DMS 273 (cell line): ENCODE results near the gene LMX1B.
"Not testable (repeated sequence)": the region's sequence is repeated elsewhere in the genome, so short reads cannot be mapped to it uniquely, and the experiment has no call there.

ENCODE experiments used
- DNase-seq: peaks from one replicate; lab custom pipeline; 2025; ENCODE audit not compliant: unreplicated experiment; lab: John Stamatoyannopoulos, UW

LMX1B gene

DNA sequence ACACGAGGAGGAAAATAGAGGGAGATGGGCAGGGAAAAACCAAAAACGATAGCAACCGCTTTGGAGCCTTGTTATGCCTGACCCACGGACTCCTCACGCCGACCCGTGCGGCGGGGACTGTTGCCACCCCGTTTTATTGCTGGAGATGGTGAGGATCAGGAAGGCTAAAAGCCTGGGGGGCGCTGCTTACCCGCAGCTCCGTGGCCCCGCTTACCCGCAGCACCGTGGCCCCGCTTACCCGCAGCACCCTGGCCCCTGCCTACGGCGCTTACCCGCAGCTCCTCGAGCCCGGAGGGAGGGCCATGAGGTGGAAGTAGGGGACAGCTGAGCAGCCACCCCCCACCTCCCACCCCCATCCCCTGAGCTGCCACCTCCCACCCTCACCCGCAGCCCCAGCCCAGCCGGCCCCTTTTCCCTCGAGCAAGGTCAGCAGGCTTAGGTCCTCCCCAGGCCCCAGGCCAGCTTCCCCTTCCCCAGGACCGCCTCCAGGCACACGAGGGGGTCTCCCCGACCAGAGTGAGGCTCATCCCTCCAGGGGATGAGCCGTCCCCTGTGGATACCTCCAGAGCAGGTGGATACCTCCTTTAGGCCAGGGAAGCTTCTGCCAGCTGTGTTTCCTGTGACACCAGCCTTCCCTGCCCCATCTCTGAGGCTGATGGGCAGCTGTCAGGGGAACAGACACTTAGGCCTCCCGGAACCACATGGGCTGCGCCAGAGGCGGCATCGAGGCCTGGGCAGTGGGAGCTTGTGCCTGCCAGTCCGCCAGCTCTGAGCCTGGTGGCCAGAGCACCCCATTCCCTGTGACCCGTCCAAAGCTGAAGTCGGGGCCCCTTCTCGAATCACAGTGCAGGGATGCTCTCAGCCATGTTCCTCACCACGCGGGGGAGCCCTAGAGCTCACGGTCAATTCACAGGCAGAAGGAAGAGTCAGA, 92.3 kb downstream of the LMX1B start:
- peak; percentile 62 for DNase-seq

DNA sequence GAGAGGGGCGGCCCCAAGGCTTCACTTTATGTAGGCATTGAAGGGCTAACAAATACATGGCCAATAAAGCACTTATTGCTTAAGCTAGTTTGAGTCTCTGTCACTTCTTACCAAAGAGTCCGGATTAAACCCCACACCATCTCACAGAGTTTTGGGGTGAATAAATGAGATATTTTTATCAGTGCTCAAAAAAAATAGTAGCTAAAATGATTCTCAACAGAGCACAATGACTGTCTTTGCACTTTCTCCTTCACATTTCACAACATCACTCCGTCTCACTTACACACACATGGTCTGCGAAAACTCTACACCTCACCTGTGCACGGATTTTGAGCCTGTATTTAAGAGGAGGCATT, 92.9 kb downstream of the LMX1B start:
- DNase-seq, result no peak

DNA sequence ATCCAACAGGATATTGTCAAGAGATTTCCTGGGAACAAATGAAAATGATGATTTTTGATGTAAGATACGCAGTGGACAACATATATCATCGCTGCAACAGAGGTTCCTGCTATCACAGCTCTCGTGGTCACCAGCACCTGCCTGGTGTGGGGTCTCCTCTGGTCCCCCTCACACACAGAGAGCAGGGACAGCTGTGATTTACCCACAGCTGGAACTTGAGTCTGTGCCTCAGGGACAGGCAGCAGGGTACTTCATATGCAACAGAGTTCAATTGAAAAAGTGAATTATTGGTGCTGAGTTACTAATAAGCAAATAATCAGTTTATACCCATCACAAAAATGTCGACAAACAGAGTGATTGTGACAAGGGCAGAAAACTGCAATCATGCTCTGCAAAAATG, 93.4 kb downstream of the LMX1B start:
- no peak for DNase-seq

DNA sequence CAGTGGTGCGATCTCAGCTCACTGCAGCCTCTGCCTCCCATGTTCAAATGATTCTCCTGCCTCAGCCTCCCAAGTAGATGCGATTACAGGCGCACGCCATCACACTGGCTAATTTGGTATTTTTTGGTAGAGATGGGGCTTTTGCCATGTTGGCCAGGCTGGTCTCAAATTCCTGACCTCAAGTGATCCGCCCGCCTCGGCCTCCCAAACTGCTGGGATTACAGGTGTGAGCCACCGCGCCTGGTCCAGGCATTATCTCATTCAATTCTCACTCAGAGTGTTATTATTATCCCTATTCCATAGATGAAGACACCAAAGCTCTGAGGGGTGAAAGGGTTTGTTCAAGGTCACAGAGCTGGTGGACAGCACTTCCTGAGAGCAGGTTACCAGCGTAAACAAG, 94.0 kb downstream of the LMX1B start:
- DNase-seq, result not testable (repeated sequence)

DNA sequence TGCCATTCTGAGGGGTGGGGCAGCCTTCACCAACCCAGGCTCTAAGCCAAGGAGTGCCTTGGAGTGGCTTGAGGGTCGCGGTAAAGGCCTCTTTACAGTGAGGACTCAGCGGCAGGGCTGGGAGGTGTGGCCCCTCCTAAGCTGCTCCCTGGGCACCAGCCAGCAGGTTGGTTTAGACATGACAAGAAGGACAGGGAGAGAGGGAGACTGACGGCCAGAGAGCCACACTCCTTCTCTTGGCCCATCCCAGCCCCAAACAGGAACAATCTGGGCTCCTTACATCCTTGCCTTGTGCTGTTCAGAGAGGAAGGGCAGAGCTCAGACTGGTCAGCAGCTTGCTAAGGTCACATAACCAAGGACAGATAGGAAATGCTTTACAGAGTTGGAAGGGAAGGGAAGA, 94.5 kb downstream of the LMX1B start:
- no peak for DNase-seq

DNA sequence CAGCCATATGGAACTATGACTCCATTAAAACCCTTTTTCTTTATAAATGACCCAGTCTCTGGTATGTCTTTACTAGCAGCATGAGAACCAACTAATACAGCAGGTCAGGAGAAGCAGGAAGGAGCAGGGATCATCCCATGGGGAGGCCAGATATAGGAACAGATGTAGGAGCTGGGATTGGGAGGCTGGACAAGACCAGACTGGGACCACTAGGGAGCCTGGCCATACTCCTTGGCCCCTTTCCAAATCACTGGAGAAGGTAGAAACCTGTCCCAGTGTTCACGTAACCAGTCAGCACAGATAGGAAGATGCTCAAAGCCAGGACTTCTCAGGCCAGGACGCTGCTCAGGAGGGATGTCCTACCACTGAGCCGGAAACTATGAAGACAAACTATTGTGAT, 95.5 kb downstream of the LMX1B start:
- no peak for DNase-seq

DNA sequence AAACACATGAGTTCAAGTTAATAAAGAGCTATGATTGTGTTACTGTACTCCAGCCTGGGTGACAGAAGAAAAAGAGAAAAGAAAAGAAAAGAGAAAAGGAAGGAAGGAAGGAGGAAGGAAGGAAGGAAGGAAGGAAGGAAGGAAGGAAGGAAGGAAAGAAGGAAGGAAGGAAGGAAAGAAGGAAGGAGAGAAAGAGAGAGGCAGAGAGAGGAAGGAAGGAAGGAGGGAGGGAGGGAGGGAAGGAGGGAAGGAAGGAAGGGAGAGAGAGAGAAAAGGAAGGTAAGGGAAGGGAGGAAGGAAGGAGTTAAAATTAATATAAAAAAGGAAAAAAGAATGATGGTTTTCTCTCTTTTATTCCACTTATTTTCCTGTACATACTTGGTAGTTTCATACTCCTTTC, 101.7 kb downstream of the LMX1B start:
- DNase-seq, result no peak

DNA sequence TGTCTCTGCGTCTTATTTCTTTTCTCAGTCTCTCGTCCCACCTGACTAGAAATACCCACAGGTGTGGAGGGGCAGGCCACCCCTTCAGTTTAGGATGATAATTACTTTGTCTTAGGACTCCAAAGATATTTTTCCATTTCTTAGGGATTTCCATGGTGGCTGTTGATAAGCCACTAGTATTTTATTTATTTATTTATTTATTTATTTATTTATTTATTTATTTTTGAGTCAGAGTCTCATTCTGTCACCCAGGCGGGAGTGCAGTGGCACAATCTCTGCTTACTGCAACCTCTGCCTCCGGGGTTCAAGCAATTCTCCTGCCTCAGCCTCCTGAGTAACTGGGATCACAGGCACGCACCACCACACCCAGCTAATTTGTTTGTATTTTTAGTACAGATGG, 103.7 kb downstream of the LMX1B start:
- DNase-seq, result not testable (repeated sequence)

DNA sequence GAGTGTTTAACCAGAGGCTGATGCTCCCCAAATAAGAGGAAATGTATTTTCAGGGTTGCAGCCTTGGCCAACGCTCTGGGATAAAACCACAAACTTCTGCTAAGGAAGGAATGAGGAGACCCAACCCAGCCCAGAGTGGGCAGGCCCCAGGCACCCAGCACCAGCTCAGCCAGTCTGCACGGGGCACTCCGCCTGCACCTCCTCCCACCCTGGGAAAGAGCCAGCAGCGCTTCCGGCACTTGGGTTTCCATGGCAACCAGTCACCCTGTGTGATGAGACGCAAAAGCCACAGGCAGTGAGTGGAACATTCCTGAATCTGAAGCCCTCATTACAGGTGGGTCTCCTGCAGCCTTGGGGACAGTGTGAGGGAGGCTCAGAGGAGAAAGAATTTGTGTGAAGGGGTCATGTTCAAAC, 105.9 kb downstream of the LMX1B start:
- DNase-seq, result peak; percentile 80

DNA sequence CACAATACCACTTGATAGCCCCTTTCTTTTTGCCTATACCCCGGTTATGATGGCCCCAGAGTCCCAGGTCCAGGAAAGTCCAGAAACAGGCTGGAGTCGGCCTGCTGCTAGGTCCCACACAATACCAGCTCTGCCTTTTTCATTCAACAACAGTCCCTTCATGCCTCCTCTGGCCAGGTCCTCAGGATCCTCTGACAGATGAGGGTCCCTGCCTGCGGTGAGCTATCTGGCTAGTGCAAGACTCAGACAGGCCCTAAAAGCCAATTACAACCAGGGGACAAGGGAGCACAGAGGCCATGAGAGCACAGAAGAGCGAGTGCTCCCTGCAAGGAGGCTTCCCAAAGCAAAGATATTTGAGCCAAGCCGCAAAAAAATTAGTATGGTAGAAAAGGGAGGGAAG, 106.3 kb downstream of the LMX1B start:
- no peak for DNase-seq

DNA sequence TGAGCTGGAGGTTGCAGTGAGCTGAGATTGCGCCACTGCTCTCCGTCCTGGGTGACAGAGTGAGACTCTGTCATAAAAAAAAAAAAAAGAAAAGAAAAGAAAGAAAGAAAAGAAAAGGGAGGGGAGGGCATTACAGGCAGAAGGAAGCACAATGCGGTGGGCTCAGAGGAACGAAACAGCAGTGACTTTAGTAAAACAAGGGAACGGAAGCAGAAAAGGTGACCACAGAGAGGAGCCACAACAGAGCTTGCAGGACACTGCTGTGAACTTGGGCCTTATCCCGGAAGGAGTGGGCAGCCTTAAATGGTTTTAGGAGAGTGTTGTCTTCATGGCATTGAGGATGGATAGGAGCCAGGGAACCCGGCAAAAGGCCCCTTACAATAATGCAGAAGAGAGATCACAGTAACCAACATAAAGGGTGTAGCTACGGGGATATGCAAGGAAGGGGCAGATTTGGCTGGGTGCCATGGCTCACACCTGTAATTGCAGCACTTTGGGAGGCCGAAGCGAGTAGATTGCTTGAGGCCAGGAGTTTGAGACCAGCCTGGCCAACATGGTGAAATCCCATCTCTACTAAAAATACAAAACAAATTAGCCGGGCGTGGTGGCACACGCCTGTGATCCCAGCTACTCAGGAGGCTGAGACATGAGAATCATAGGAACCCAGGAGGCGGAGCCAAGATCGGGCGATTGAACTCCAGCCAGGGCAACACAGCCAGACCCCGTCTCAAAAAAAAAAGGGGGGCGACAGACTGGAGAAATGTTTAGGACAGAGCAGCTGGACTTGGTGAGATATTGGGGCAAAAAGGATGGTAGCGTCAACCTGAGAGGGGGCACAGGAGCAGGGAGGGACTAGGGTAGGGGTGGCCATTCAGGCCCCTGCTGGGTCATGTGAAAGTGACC, 107.2 kb downstream of the LMX1B start:
- DNase-seq, result no peak

DNA sequence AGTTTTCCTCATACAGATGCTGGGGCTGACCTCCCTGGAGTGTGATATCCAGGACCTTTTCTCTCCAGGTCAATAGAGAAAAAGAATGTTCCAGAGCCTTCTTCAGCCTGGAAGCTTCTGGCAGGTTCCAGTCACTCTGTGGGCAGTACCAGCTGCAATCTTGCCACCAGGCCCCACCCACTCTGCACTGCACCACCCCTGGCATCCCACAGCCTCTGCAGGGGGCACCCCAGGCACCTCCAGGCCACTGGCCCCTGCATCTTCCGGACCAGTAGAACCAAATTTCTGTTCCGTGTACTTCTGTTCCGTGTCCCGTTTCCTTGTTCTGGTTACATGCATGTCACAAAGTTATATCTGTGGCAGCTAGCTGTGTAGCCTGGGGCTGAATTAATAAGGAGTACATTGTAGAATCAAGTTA, 107.8 kb downstream of the LMX1B start:
- no peak for DNase-seq

DNA sequence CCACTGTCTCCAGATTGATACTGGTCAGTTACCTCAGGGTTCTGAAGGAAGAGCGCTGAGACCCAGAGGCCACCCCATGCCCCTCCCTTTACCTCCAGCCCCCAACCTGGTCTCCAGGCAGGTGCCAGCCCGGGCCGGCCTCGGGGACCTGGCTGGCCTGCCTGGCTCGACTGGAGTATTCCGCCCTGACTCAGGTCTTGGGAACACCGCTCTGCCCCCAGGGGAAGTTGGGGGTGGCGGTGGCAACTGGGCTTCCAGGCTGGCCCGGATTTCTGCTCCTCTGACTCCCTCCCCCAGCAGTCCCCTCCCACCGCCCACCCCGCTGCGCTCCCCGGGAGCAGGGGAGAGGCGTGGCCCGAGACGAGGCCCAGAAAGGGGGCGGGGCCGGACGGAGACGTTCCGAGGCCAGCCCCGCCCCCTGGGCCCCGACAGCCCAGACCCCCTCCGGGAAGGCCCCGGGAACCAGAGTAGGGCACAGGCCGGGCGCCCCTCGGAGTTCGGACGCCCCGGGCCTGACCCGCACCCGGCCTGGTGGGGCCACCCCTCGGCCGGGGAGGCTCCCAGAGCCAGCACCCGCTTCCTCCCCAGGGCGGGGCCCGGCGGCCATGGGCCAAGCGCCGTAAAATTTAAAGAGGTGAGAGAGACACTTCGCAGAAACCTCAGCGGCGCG, 108.7 kb downstream of the LMX1B start:
- DNase-seq, result peak; percentile 85

DNA sequence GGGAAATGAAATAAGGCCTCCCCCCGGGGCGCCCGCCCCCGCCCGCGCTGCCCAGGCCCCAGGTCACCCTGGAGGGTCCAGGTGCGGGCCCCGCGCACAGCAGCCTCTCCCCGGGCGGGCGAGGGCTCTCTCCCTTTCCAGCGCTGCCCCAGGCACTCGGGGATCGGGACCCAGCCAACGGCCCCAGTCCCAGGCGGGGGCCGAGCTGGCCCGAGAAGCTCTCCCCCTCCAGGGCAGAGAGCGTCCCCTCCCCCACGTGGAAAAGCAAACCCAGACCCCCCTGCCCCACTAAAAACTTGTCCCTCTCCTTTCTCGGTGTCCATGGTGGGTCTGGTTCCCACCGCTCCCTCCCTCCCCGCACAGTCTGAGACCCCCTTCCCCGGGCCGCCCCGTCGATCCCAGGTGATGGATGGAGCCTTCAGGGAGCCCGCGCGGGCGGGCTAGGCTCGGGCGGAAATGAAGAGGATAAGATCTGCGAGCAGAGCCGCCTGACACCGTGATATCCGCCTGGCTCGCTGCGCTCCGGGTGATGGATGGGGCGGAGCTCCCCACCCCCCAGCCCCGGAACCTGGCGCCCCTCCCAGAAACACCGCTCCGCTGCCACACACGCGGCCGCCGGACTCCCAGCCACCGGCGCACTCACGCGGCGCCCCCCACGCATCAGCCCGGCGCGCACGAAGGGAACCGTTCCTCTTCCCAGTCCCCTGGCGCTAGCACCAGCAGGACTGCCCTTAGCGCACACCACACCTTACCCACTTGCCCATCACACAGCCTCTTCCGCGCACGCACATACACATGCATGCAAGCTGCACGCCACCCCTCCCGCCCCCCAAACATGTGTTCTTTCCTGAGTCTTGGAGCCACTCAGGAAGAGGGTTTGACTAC, 109.4 kb downstream of the LMX1B start:
- DNase-seq, result peak; percentile 66

DNA sequence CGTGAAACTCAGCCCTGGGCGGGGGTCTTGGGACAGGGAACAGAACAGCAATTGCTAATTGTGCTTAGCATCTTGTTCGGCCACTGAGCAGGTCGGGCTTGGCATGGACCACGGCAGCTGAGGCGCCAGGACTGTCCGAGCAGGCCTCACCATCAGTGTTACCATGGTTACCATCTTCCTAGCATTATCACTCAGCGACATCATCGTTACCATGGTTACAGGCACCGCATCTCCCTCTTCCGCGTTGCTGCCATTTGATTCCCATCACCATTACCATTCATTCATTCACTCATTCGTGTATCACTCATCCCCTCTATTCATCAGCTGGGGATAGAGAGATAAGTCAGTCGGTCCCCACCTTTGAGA, 110.1 kb downstream of the LMX1B start:
- DNase-seq, result peak; percentile 57

DNA sequence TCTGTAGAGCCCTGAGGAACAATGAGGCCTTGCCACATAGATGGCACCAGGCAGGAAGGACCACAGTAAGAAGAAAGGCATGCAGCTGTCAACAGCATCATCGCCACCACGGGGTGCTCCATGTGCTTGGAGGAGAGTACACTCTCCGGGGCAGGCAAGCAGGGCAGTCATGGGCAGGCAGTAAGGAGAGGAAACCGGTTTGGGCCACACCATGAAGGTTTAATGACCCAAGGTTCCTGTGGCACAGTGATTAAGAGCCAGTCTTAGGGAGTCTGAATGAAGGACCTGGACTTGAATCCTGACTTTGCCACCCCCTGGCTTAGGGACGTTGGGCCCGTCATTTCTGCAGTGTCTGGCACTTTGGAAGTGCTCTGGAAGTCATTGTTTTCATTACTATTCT, 110.5 kb downstream of the LMX1B start:
- no peak for DNase-seq

DNA sequence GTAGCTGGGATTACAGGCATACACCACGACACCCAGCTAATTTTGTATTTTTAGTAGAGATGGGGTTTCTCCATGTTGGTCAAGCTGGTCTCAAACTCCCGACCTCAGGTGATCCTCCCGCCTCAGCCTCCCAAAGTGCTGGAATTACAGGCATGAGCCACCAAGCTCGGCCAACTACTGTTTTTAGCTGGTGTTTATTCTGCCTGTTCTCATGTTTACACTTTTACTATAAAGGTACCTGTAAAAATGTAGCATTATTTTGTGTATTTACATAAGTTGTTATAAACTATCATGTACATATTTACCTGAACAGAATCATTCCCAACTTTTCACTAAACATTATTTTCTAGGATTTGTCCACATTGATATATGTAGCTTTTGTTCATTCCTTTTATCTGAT, 111.8 kb downstream of the LMX1B start:
- DNase-seq, result not testable (repeated sequence)

DNA sequence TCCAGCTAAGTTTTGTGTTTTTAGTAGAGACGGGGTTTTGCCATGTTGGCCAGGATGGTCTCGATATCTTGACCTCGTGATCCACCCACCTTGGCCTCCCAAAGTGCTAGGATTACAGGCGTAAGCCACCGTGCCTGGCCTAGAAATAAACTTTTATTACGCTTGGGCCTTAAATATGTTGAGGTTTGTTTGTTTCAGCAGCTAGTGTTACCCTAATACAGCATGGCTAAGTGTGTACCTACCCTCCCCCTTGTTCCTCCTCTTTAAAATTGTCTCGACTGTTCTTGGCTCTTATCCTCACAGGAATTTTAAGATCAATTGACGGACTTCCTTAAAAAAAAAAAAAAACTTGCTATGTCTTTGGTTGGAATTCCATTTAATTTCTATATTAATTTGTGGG, 114.5 kb downstream of the LMX1B start:
- DNase-seq, result not testable (repeated sequence)

DNA sequence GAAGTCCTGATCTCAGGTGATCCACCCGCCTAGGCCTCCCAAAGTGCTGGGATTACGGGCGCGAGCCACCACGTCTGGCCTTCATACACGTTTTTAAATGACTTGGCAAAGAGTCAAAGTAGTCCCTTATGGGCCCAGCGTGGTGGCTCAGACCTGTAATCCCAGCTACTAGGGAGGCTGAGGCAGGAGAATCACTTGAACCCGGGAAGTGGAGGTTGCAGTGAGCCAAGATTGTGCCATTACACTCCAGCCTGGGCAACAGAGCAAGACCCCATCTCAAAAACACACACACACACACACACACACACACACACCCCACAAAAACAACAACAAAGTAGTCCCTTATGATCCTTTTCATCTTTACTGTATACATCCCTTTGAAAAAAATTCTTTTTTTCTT, 116.9 kb downstream of the LMX1B start:
- DNase-seq, result not testable (repeated sequence)

DNA sequence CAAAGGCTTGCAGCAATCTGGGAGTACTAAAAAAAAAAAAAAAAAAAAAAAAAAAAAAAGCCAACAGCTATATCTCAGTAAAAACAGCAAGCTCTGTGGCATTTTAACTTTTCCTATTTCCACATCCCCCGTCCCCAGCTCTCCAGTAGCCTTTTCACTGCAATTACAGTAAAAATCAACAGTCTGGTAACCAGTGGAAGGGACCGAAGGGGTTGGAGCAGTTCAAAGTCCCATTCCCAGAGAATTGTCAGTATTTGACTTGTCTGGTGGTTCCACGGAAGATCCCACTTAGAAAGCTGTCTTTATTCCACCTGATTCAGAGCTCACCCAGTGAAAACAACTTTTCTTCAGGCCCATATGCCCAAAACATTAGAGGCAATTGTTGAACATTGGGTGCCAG, 119.3 kb downstream of the LMX1B start:
- no peak for DNase-seq

DNA sequence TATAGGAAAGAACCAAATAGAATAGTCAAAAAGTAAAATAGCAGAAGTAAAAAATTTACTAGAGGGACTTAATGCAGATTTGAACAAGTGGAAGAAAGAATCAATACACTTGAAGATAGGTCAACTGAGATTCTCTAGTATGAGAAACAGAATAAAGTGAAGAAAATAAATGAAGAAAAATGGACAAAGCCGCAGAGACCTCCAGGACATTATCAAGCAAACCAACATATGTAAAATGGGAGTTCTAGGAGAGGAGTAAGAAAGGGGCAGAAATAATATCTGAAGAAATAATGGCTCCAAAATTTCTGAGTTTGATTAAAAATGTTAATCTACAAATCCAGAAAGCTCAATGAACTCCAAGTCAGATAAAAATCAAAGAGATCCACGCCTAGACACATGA, 121.1 kb downstream of the LMX1B start:
- DNase-seq, result no peak
